SKM-1 treated with dmso at 0.1 percent for 144 hours (cell line): ENCODE measurements around the gene FBL.
A peak's percentile ranks its signal among the peaks of the same experiment; 100 is the strongest.
"Not testable (repeated sequence)": the region's sequence is repeated elsewhere in the genome, so short reads cannot be mapped to it uniquely, and the experiment has no call there.

Experiments
- DNase-seq: peaks from one replicate; lab custom pipeline; 2025; ENCODE audit not compliant: unreplicated experiment; lab: John Stamatoyannopoulos, UW

The FBL gene

GRCh38 chr19:39877488-39877887, 31.3 kb upstream of the FBL start:
- not testable (repeated sequence) for DNase-seq

GRCh38 chr19:39876486-39876885, 30.3 kb upstream of the FBL start:
- not testable (repeated sequence) for DNase-seq

- not testable (repeated sequence) for DNase-seq
Measured at GRCh38 chr19:39875401-39875864, 29.3 kb upstream of the FBL start.

- DNase-seq, result no peak
Measured at GRCh38 chr19:39874404-39874803, 28.2 kb upstream of the FBL start.

GRCh38 chr19:39873385-39873784, 27.2 kb upstream of the FBL start:
- no peak for DNase-seq

- DNase-seq, result no peak
Measured at GRCh38 chr19:39871886-39872866, 26.0 kb upstream of the FBL start.

- DNase-seq, result no peak
Measured at GRCh38 chr19:39871362-39871761, 25.2 kb upstream of the FBL start.

- DNase-seq, result no peak
Measured at GRCh38 chr19:39870171-39870971, 24.2 kb upstream of the FBL start.

- no peak for DNase-seq
Measured at GRCh38 chr19:39867952-39868351, 21.8 kb upstream of the FBL start.

GRCh38 chr19:39867133-39867532, 21.0 kb upstream of the FBL start:
- DNase-seq, result peak; percentile 42

GRCh38 chr19:39865953-39866352, 19.8 kb upstream of the FBL start:
- DNase-seq, result no peak

GRCh38 chr19:39865186-39865585, 19.0 kb upstream of the FBL start:
- DNase-seq, result no peak

GRCh38 chr19:39864118-39864517, 17.9 kb upstream of the FBL start:
- DNase-seq, result no peak

GRCh38 chr19:39858541-39858940, 12.4 kb upstream of the FBL start:
- no peak for DNase-seq

GRCh38 chr19:39852882-39853281, 6.7 kb upstream of the FBL start:
- no peak for DNase-seq

GRCh38 chr19:39850892-39851291, 4.7 kb upstream of the FBL start:
- DNase-seq, result no peak

- no peak for DNase-seq
Measured at GRCh38 chr19:39848392-39848791, 2.2 kb upstream of the FBL start.

- no peak for DNase-seq
Measured at GRCh38 chr19:39847525-39847924, 1.3 kb upstream of the FBL start.

GRCh38 chr19:39846678-39847486, 703 bp upstream of the FBL start:
- DNase-seq, result no peak

GRCh38 chr19:39845584-39845932, 621 bp downstream of the FBL start:
- DNase-seq, result no peak

- no peak for DNase-seq
Measured at GRCh38 chr19:39845172-39845571, 1.0 kb downstream of the FBL start.
